ENCODE data around the gene TUBB2B. TPM values are rescaled to one million over a fixed set of nuclear protein-coding genes. Genes with fewer than 3 reads are reported as not detected.
A peak's percentile ranks its signal among the peaks of the same experiment; 100 is the strongest.
"Not testable (repeated sequence)": the region's sequence is repeated elsewhere in the genome, so short reads cannot be mapped to it uniquely, and the experiment has no call there.

TUBB2B gene
- total and polyA plus RNA-seq, 5 donors = 1.4 to 4.7 (median 2.1) TPM

DNA sequence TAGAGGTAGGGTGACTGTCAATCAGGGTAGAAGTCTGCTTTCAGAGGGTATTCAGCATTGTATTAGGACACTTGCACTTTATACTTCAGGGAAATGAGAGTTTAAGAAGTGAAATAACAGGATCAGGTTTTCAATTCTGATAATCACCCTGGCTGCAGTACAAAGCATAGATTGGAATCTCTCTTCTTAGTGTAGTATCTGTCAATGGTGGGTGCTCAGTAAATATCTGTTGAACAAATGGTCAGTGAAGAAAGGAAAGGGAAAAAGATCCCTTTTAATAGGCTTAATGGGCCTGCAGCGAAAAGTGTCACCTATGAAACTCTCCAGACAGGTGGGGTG is 18.7 kb downstream of the TUBB2B start:
- Histone ChIP-seq H3K9me3 (ENCODE audit: control insufficient read depth, low read length) (no peaks in the 10 kb centered on the region), H3K27me3 (ENCODE audit: control insufficient read depth, insufficient read depth) (no peaks in the 10 kb centered on the region), H3K4me1 (ENCODE audit: control insufficient read depth, insufficient read depth, low read length) (no peaks in the 10 kb centered on the region), H3K27ac (ENCODE audit: low read length) (no peak overlapping the region), H3K4me3 (ENCODE audit: low read length) (no peak overlapping the region)
- DNase-seq = no peak
- intact Hi-C loops (cut with DNase I) = no loop called here
- no peak for ATAC-seq
- WGBS = 60% methylated on average over 1 of the region's 1 CpG

DNA sequence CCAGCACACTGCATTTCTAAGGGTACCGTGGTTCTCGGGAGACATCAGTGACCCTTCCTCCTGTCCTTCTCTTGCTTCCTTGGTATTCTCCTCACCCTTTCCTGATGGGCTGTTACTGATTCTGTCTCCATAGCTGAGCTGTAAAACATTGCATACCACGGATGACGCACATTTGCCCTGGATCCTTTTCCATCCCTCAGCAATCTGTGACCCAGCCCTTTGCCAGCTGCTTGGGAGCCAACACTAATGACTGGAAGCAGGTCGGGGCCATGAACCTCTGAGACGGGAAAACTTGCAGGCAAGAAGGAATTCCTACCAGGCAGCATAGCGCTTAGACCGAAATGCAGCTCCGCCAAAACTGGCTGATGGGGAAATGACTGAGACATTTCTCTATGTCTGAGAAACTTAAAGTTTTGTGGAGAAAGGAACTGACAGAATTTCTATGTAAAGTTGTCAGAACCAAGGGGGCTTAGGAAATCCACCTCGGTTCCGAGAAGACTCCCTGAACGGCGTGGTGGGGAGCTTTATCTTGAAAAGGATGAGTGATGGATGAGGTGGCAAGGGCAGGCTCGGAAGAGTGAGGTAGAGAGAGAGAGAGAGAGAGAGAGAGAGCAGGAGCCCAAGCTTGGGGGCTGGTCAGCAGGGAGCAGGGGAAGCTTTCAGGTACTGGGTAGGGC is 19.2 kb downstream of the TUBB2B start:
- ATAC-seq (peak in 1 of 2 donors; percentile 58), DNase-seq (peak in 2 of 3 donors; percentile 63 to 66)
- Histone ChIP-seq H3K27ac (ENCODE audit: low read length) (no peak overlapping the region), H3K27me3 (ENCODE audit: control insufficient read depth, insufficient read depth) (no peaks in the 10 kb centered on the region), H3K4me1 (ENCODE audit: control insufficient read depth, insufficient read depth, low read length) (no peaks in the 10 kb centered on the region), H3K9me3 (ENCODE audit: control insufficient read depth, low read length) (no peaks in the 10 kb centered on the region), H3K4me3 (ENCODE audit: low read length) (no peak overlapping the region)
- intact Hi-C loops (cut with DNase I) = no loop called here
- WGBS = 66% methylated on average over 14 of the region's 14 CpGs

DNA sequence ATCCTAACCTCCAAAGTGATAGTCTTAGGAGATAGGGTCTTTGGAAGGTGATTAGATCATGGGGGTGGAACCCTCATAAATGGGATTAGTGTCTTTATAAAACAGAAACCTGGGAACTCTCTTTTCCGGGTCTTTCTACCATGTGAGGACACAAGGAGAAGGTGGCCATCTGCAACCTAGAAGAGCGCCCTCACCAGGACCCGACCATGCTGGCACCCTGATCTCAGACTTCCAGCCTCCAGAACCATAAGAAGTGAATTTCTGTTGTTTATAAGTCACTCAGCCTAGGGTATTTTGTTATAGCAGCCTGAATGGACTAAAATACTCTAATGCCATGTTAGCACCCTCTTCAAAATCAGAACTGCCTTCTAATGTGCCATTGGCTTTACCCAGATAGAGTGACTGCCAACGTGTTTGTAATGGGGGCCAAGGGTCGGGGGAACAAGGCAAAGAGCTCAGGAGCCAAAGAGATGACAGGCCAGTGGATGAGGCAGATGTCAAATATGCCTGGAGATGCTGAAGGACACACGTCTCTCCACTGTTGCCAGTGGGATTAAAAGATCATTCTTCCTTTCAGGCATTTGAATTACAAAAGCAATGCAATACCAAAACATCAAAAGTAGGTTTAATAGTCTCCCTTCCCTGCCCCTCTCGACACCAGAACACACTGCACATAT is 21.0 kb downstream of the TUBB2B start:
- no peaks in the 10 kb centered on the region for H3K27me3 ChIP-seq (ENCODE audit: control insufficient read depth, insufficient read depth)
- WGBS = 87% methylated on average over 7 of the region's 7 CpGs

DNA sequence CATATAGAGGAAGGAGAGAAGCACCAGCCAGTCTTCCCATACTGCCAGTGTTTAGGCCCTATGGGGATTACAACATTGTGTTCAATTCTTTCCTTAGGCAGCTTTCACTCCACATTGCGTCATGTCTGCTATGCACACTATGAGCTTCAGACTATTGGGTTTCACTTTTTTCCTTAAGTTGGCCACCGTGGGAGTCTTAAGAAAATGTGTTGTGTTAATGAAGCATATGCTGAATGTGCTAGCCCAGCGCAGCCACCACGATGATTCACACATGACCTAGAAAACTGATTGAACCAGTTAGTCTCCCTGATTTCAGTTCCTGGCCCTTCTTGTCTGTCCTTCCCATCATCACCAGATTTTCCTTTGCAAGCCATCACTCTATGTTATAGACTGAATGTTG is 21.5 kb downstream of the TUBB2B start:
- ATAC-seq (no peak), DNase-seq (no peak)
- Histone ChIP-seq H3K4me1 (ENCODE audit: control insufficient read depth, insufficient read depth, low read length) (no peaks in the 10 kb centered on the region), H3K27me3 (ENCODE audit: control insufficient read depth, insufficient read depth) (no peaks in the 10 kb centered on the region), H3K9me3 (ENCODE audit: control insufficient read depth, low read length) (no peaks in the 10 kb centered on the region), H3K4me3 (ENCODE audit: low read length) (no peak overlapping the region), H3K27ac (ENCODE audit: low read length) (no peak overlapping the region)
- whole genome bisulfite sequencing = 90% methylated on average over 4 of the region's 4 CpGs
- intact Hi-C loops (cut with DNase I) = no loop called here

More for the DNA sequence above, 21.0 kb downstream of the TUBB2B start:
- H3K9me3 ChIP-seq (ENCODE audit: control insufficient read depth, low read length) = no peaks in the 10 kb centered on the region
- H3K4me1 ChIP-seq (ENCODE audit: control insufficient read depth, insufficient read depth, low read length) = no peaks in the 10 kb centered on the region
- no peak overlapping the region for H3K27ac ChIP-seq (ENCODE audit: low read length)
- DNase-seq (no peak), ATAC-seq (no peak)
- intact Hi-C loops (cut with DNase I) = no loop called here
- no peak overlapping the region for H3K4me3 ChIP-seq (ENCODE audit: low read length)

DNA sequence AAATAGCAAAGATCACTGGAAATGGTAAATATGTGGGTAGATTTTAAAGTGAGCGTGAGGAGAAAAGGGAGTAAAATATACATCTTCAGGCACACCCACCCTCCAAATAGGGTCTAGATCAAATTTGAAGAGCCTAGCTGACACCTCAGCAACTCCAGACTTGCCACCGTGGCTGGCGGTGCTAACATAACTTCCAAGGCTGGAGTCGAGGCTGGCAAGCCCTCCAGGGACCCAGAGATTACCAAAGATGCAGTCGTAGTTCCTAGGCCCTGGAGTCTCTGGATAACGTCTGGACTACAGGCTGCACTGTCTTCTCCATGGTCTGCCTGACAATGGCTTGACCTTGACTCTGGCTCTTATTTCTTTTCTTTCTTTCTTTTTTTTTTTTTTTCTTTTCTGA is 22.5 kb downstream of the TUBB2B start:
- Histone ChIP-seq H3K4me3 (ENCODE audit: low read length) (no peak overlapping the region), H3K9me3 (ENCODE audit: control insufficient read depth, low read length) (no peaks in the 10 kb centered on the region), H3K27me3 (ENCODE audit: control insufficient read depth, insufficient read depth) (no peaks in the 10 kb centered on the region), H3K27ac (ENCODE audit: low read length) (no peak overlapping the region), H3K4me1 (ENCODE audit: control insufficient read depth, insufficient read depth, low read length) (no peaks in the 10 kb centered on the region)
- DNase-seq (no peak), ATAC-seq (no peak)
- 89% methylated on average over 6 of the region's 6 CpGs for WGBS
- intact Hi-C loops (cut with DNase I) = no loop called here

DNA sequence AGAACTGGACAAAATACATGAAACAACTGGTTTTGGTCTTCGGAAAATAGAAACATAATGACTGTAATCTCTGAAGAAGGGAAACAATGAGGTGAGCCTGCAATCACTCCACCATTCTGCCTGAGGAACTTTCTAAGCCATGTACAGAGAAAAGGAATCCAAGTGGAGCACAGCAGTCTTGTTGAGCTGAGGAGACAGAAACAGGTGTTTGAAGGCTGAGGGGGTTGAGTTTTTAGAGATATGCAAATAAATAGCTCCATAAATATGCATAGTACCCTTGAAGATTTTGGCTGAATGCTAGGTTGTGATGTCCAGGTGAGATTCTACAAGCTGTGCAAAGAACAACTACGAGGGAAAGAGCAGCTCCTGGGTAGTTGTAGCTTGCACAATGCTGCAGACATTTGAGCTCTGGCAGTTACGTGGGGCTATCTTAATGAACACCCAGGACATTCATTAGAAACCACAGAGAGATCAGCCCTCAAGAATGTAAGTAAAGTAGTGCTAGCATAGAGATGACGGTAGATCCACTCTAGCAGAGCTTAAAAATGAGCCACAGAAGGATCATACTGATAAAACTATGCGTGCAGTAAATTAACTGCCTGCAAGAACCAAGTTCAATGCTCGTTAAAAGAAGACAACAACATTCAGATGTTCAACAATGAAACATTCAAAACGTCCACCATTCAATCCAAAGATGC is 24.3 kb downstream of the TUBB2B start:
- no peak overlapping the region for H3K4me3 ChIP-seq (ENCODE audit: low read length)
- WGBS = 71% methylated on average over 7 of the region's 7 CpGs
- no peak overlapping the region for H3K27ac ChIP-seq (ENCODE audit: low read length)
- DNase-seq (no peak), ATAC-seq (no peak)
- no peaks in the 10 kb centered on the region for H3K9me3 ChIP-seq (ENCODE audit: control insufficient read depth, low read length)
- no peaks in the 10 kb centered on the region for H3K27me3 ChIP-seq (ENCODE audit: control insufficient read depth, insufficient read depth)
- H3K4me1 ChIP-seq (ENCODE audit: control insufficient read depth, insufficient read depth, low read length) = no peaks in the 10 kb centered on the region
- intact Hi-C loops (cut with DNase I) = no loop called here

DNA sequence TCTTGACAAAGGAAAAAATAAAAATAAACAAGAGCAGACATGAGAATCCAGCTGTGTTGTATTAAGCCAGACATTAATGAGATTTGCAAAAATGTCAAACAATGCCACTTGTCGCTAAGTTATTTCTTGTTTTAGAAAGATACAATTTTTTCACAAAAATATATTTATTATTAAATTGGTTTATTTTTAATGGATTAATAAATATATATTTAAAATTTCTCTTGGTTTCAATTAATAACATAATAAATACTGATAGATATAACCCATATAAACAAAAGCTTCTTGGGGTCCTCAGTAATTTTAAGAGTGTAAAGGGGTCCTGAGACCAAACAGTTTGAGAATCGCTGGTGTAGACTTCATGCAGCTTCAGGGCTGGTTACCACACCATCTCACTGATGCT is 26.1 kb downstream of the TUBB2B start:
- WGBS = 93% methylated on average over 2 of the region's 2 CpGs
- intact Hi-C loops (cut with DNase I) = no loop called here
- no peaks in the 10 kb centered on the region for H3K27me3 ChIP-seq (ENCODE audit: control insufficient read depth, insufficient read depth)
- H3K4me3 ChIP-seq (ENCODE audit: low read length) = no peak overlapping the region
- ATAC-seq (no peak), DNase-seq (no peak)
- H3K4me1 ChIP-seq (ENCODE audit: control insufficient read depth, insufficient read depth, low read length) = no peaks in the 10 kb centered on the region
- H3K27ac ChIP-seq (ENCODE audit: low read length) = no peak overlapping the region
- no peaks in the 10 kb centered on the region for H3K9me3 ChIP-seq (ENCODE audit: control insufficient read depth, low read length)

DNA sequence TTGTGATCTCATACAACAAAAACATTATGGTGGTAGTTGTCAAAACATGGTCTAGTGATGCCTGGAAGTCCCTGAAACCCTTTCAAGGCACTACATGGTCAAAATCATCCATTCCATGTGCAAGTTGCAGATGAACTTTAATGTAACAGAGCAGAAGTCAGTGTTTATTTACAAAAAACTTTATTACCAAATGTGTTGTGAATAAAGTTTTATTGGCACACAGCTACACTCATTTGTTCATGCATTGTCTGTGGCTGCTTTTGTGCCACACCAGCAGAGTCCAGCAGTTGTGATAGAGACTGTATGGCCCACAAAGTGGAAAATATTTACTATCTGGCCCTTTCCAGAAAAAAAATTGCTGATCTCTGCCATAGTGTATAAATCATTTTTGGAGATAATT is 26.8 kb downstream of the TUBB2B start:
- Histone ChIP-seq H3K9me3 (ENCODE audit: control insufficient read depth, low read length) (no peaks in the 10 kb centered on the region), H3K4me3 (ENCODE audit: low read length) (no peak overlapping the region), H3K4me1 (ENCODE audit: control insufficient read depth, insufficient read depth, low read length) (no peaks in the 10 kb centered on the region), H3K27ac (ENCODE audit: low read length) (no peak overlapping the region), H3K27me3 (ENCODE audit: control insufficient read depth, insufficient read depth) (no peaks in the 10 kb centered on the region)
- ATAC-seq (no peak), DNase-seq (no peak)
- intact Hi-C loops (cut with DNase I) = no loop called here

DNA sequence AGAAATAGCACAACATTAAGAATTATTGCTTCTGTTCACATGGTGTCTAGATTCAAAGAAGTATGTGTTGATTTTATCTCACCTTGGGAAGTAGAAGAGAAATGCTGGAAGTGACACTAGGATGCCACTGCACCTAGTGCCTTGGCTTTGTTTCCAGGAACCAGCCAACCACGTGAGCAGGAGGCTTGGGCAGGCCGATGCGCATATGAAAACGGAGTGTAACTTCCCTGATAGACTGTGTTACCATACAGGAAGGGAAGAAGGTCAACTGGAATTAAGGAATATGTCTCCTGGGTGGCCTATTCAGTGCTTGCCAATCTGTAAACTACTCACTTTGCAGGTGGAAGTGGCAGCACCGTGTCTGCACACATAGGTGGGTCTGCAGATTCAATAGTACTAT is 28.1 kb downstream of the TUBB2B start:
- DNase-seq (no peak), ATAC-seq (no peak)
- no peak overlapping the region for H3K27ac ChIP-seq (ENCODE audit: low read length)
- intact Hi-C loops (cut with DNase I) = no loop called here
- no peaks in the 10 kb centered on the region for H3K27me3 ChIP-seq (ENCODE audit: control insufficient read depth, insufficient read depth)
- peaks cover 5% of the 10 kb centered on the region for H3K4me1 ChIP-seq (ENCODE audit: control insufficient read depth, insufficient read depth, low read length)
- no peaks in the 10 kb centered on the region for H3K9me3 ChIP-seq (ENCODE audit: control insufficient read depth, low read length)
- H3K4me3 ChIP-seq (ENCODE audit: low read length) = no peak overlapping the region
- 78% methylated on average over 5 of the region's 5 CpGs for WGBS

DNA sequence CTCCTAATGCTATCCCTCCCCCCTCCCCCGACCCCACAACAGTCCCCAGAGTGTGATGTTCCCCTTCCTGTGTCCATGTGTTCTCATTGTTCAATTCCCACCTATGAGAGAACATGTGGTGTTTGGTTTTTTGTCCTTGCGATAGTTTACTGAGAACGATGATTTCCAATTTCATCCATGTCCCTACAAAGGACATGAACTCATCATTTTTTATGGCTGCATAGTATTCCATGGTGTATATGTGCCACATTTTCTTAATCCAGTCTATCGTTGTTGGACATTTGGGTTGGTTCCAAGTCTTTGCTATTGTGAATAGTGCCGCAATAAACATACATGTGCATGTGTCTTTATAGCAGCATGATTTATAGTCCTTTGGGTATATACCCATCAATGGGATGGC is 29.7 kb downstream of the TUBB2B start:
- H3K4me1 ChIP-seq (ENCODE audit: control insufficient read depth, insufficient read depth, low read length); H3K27me3 ChIP-seq (ENCODE audit: control insufficient read depth, insufficient read depth); ATAC-seq; intact Hi-C loops (cut with DNase I); H3K9me3 ChIP-seq (ENCODE audit: control insufficient read depth, low read length); H3K4me3 ChIP-seq (ENCODE audit: low read length); H3K27ac ChIP-seq (ENCODE audit: low read length); DNase-seq: not testable (repeated sequence)
- 77% methylated on average over 4 of the region's 5 CpGs for WGBS

DNA sequence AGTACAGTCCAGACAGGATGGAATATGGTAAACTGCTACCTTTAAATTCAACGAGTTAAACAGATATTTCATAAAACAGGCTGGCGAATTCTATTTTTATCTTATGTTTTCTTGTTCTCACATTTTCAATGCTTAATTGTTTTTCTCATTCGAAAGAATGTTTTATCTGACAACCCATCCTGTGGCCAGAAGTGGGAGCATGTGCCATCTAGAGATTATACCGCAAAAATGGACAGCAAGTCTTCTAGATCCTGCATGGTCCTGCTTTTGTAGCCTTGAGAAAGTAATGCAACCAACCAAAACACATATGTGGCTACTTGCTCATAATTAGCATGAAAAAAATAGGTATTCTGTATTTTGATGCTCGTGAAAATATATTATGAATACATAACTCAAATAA is 30.7 kb downstream of the TUBB2B start:
- Histone ChIP-seq H3K4me1 (ENCODE audit: control insufficient read depth, insufficient read depth, low read length) (peaks cover 5% of the 10 kb centered on the region), H3K4me3 (ENCODE audit: low read length) (no peak overlapping the region), H3K27ac (ENCODE audit: low read length) (no peak overlapping the region), H3K9me3 (ENCODE audit: control insufficient read depth, low read length) (no peaks in the 10 kb centered on the region), H3K27me3 (ENCODE audit: control insufficient read depth, insufficient read depth) (no peaks in the 10 kb centered on the region)
- intact Hi-C loops (cut with DNase I) = no loop called here
- whole genome bisulfite sequencing = 78% methylated on average over 5 of the region's 5 CpGs
- no peak for DNase-seq
- no peak for ATAC-seq

All from right cardiac atrium (tissue), 5 donors.